Measurements from ENCODE around the gene DPY30. TPM values are rescaled to one million over a fixed set of nuclear protein-coding genes. Genes with fewer than 3 reads are reported as not detected.
"Not testable (repeated sequence)": the region's sequence is repeated elsewhere in the genome, so short reads cannot be mapped to it uniquely, and the experiment has no call there.

Gene DPY30
- total RNA-seq, 3 donors from 2014 or later, result 44.8 to 64.2 (median 63.9) TPM

- no peaks in the 10 kb centered on the region for H3K9me3 ChIP-seq
- H3K27me3 ChIP-seq, result no peaks in the 10 kb centered on the region
- H3K4me1 ChIP-seq, result no peaks in the 10 kb centered on the region
- no peaks in the 10 kb centered on the region for H3K36me3 ChIP-seq
- intact Hi-C loops (cut with DNase I; ENCODE audit: low total_unique reads), result no loop called here
- H3K4me3 ChIP-seq, result no peak overlapping the region
- no peak overlapping the region for H3K27ac ChIP-seq
- TF ChIP-seq POLR2A (IDR thresholded peaks at IDR 0.05) (no peak), CTCF (IDR thresholded peaks at IDR 0.05) (no peak), POLR2AphosphoS5 (IDR thresholded peaks at IDR 0.05) (no peak)
- no peak for DNase-seq (ENCODE audit: low spot score in 2 of 2)
These were observed 18.5 kb upstream of the DPY30 start for GRCh38 chr2:32058130-32058529.

- intact Hi-C loops (cut with DNase I; ENCODE audit: low total_unique reads); H3K27me3 ChIP-seq; H3K4me3 ChIP-seq; H3K4me1 ChIP-seq; H3K27ac ChIP-seq; H3K9me3 ChIP-seq; H3K36me3 ChIP-seq; DNase-seq (ENCODE audit: low spot score in 2 of 2): not testable (repeated sequence)
These were observed 15.0 kb upstream of the DPY30 start for GRCh38 chr2:32054583-32054982.

- no peak for TF ChIP-seq POLR2A (IDR thresholded peaks at IDR 0.05)
- TF ChIP-seq CTCF (IDR thresholded peaks at IDR 0.05), result no peak
- TF ChIP-seq POLR2AphosphoS5 (IDR thresholded peaks at IDR 0.05), result no peak
These were observed 12.3 kb upstream of the DPY30 start for GRCh38 chr2:32051836-32052439.

GRCh38 chr2:32043561-32043960 is 4.0 kb upstream of the DPY30 start:
- DNase-seq (ENCODE audit: low spot score in 2 of 2), result no peak
- intact Hi-C loops (cut with DNase I; ENCODE audit: low total_unique reads), result no loop called here

More at GRCh38 chr2:32051836-32052439, 12.3 kb upstream of the DPY30 start:
- no peaks in the 10 kb centered on the region for H3K36me3 ChIP-seq
- no peaks in the 10 kb centered on the region for H3K4me1 ChIP-seq
- H3K27ac ChIP-seq, result no peak overlapping the region
- no peak overlapping the region for H3K4me3 ChIP-seq
- no peak for DNase-seq (ENCODE audit: low spot score in 2 of 2)
- H3K9me3 ChIP-seq, result no peaks in the 10 kb centered on the region
- no peaks in the 10 kb centered on the region for H3K27me3 ChIP-seq
- intact Hi-C loops (cut with DNase I; ENCODE audit: low total_unique reads), result no loop called here

GRCh38 chr2:32034198-32034887 is 5.3 kb downstream of the DPY30 start:
- H3K4me1 ChIP-seq; H3K27me3 ChIP-seq; H3K27ac ChIP-seq; DNase-seq (ENCODE audit: low spot score in 2 of 2); H3K36me3 ChIP-seq; H3K9me3 ChIP-seq; H3K4me3 ChIP-seq; intact Hi-C loops (cut with DNase I; ENCODE audit: low total_unique reads): not testable (repeated sequence)

More at GRCh38 chr2:32043561-32043960, 4.0 kb upstream of the DPY30 start:
- no peaks in the 10 kb centered on the region for H3K9me3 ChIP-seq
- no peak overlapping the region for H3K27ac ChIP-seq
- no peaks in the 10 kb centered on the region for H3K36me3 ChIP-seq
- H3K4me1 ChIP-seq, result peaks cover 0 to 4% of the 10 kb centered on the region in 2 donors
- no peak overlapping the region for H3K4me3 ChIP-seq
- no peak for TF ChIP-seq CTCF (IDR thresholded peaks at IDR 0.05)
- no peak for TF ChIP-seq POLR2AphosphoS5 (IDR thresholded peaks at IDR 0.05)
- TF ChIP-seq POLR2A (IDR thresholded peaks at IDR 0.05), result no peak
- no peaks in the 10 kb centered on the region for H3K27me3 ChIP-seq

- H3K4me1 ChIP-seq; H3K36me3 ChIP-seq; H3K9me3 ChIP-seq; H3K27ac ChIP-seq; intact Hi-C loops (cut with DNase I; ENCODE audit: low total_unique reads); DNase-seq (ENCODE audit: low spot score in 2 of 2); H3K27me3 ChIP-seq; H3K4me3 ChIP-seq: not testable (repeated sequence)
These were observed 20.7 kb downstream of the DPY30 start for GRCh38 chr2:32018789-32019482.
